Kidney (tissue), 14 donors: ENCODE data around the gene POU2F1. TPM values are rescaled to one million over a fixed set of nuclear protein-coding genes. Genes with fewer than 3 reads are reported as not detected.

Source experiments
- DNase-seq, 5 donors: peaks; one replicate each; pipeline ENCODE4 v3.0.0-alpha.2; 2013 to 2020
- FAIRE-seq: peaks from 2 replicates; lab custom pipeline; 2012; peaks lifted over from hg19 to GRCh38; lab: Jason Lieb, UNC
- H3K27ac ChIP-seq, 2 donors: one replicate each; pipeline ENCODE4 v1.7.0; 2013; ENCODE audit warnings: low read depth in 2 of 2, low read length in 2 of 2, inconsistent platforms in 1 of 2
- H3K27me3 ChIP-seq: one replicate; pipeline ENCODE4 v1.7.1; 2013; ENCODE audit warnings: low read length, inconsistent platforms; ENCODE audit not compliant: control insufficient read depth, insufficient read depth
- H3K36me3 ChIP-seq, 3 donors: one replicate each; pipeline versions ENCODE4 v1.7.0 to v1.7.1; 2013; ENCODE audit warnings: low read length in 3 of 3, control low read depth in 1 of 3, inconsistent platforms in 1 of 3; ENCODE audit not compliant: insufficient read depth in 3 of 3, control insufficient read depth in 2 of 3
- H3K4me1 ChIP-seq, 3 donors: one replicate each; pipeline versions ENCODE4 v1.7.0 to v1.7.1; 2013; ENCODE audit warnings: low read length in 3 of 3, inconsistent platforms in 1 of 3, low read depth in 1 of 3; ENCODE audit not compliant: control insufficient read depth in 2 of 3, insufficient read depth in 2 of 3
- H3K4me3 ChIP-seq, 3 donors: one replicate each; pipeline versions ENCODE4 v1.7.0 to v1.8.1; 2013; ENCODE audit warnings: low read length in 3 of 3, control low read depth in 1 of 3, inconsistent platforms in 1 of 3
- H3K9ac ChIP-seq, 3 donors: one replicate each; pipeline versions ENCODE4 v1.7.0 to v1.7.1; 2013; ENCODE audit warnings: low read length in 3 of 3, control low read depth in 1 of 3, inconsistent platforms in 1 of 3
- H3K9me3 ChIP-seq, 3 donors: one replicate each; pipeline versions ENCODE4 v1.7.0 to v1.7.1; 2013; ENCODE audit warnings: low read length in 3 of 3, control low read depth in 1 of 3, inconsistent platforms in 1 of 3; ENCODE audit not compliant: control insufficient read depth in 2 of 3, insufficient read depth in 1 of 3
- intact Hi-C: fragments of 100-400 bp; cut with DNase I; formaldehyde crosslinking; loops from one replicate; pipeline ENCODE4 v1.11.1; 2022
- polyA plus RNA-seq: library from polyadenylated mRNA; stranded (reverse); fragments of 350-450 nt; fragmentation: Illumina TruSeq; extraction: RNeasy Lipid Tissue Mini Kit (QIAGEN cat#74804); gene quantifications from one replicate; pipeline ENCODE4 v1.2.3, GENCODE V29; 2014; ENCODE audit warnings: low read depth, low replicate concordance; ENCODE audit not compliant: insufficient read depth
- total RNA-seq: library from RNA; stranded (reverse); fragmentation: NEBNext Ultra II Directional; extraction: Animal tissue kit (Norgen Biotek cat#: 25700); gene quantifications from one replicate; pipeline ENCODE4 v1.2.1, GENCODE V29; 2021
- TF ChIP-seq, protein P1 (sequence below): IDR thresholded peaks from 3 replicates; pipeline ENCODE4 v1.5.1; 2012; ENCODE audit warnings: mild to moderate bottlenecking, moderate library complexity, borderline replicate concordance; ENCODE audit not compliant: insufficient read depth; ENCODE audit errors: extremely low read depth
- donor health status: control.
- donor health status: control.
- donor health status: control.
- donor health status: control.
- donor health status: control.
- donor health status: DM: yes; HTN: yes; CAD: no.
- donor health status: Normal renal cell carcinoma (clear cell type).

The POU2F1 gene
- total and polyA plus RNA-seq, 2 donors from 2014 or later = 1.9 to 25.2 TPM

DNA sequence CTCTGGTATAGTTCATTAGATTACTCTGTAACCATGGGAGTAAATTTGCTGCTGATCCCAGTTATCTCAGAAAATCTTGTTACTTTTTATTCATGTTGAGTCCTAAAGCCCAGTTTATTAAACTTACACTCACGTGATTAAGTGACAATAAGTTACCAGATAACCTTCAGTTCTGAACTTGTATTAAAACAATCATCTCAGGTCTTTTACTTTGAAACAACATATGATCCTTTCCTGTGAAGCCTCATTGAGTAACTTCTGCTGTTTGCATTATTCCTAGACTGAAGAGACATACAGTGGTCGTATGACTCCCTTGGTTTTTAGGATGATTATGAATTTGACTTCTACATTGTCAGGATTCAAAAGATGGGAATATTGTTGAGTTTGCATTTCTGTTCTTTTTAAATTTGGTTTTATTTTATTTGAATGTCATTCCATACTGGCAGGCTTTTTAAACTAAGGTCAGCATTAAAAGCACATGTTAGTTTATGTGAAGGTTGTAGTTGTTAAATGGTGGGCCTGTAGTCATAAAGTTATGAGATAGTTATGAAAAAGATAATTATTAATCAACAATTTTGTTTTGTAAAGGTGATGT, 179.8 kb downstream of the POU2F1 start:
- TF ChIP-seq, protein P1, sequence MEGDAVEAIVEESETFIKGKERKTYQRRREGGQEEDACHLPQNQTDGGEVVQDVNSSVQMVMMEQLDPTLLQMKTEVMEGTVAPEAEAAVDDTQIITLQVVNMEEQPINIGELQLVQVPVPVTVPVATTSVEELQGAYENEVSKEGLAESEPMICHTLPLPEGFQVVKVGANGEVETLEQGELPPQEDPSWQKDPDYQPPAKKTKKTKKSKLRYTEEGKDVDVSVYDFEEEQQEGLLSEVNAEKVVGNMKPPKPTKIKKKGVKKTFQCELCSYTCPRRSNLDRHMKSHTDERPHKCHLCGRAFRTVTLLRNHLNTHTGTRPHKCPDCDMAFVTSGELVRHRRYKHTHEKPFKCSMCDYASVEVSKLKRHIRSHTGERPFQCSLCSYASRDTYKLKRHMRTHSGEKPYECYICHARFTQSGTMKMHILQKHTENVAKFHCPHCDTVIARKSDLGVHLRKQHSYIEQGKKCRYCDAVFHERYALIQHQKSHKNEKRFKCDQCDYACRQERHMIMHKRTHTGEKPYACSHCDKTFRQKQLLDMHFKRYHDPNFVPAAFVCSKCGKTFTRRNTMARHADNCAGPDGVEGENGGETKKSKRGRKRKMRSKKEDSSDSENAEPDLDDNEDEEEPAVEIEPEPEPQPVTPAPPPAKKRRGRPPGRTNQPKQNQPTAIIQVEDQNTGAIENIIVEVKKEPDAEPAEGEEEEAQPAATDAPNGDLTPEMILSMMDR = no peak
- FAIRE-seq (no peak), DNase-seq (no peak)
- intact Hi-C loops = no loop called here
- H3K27ac ChIP-seq = no peak overlapping the region
- H3K9ac ChIP-seq = no peak overlapping the region
- no peaks in the 10 kb centered on the region for H3K4me1 ChIP-seq
- no peaks in the 10 kb centered on the region for H3K27me3 ChIP-seq
- H3K4me3 ChIP-seq = no peak overlapping the region
- H3K36me3 ChIP-seq = peaks cover 3 to 8% (median 5%) of the 10 kb centered on the region in 3 donors
- H3K9me3 ChIP-seq = no peaks in the 10 kb centered on the region

DNA sequence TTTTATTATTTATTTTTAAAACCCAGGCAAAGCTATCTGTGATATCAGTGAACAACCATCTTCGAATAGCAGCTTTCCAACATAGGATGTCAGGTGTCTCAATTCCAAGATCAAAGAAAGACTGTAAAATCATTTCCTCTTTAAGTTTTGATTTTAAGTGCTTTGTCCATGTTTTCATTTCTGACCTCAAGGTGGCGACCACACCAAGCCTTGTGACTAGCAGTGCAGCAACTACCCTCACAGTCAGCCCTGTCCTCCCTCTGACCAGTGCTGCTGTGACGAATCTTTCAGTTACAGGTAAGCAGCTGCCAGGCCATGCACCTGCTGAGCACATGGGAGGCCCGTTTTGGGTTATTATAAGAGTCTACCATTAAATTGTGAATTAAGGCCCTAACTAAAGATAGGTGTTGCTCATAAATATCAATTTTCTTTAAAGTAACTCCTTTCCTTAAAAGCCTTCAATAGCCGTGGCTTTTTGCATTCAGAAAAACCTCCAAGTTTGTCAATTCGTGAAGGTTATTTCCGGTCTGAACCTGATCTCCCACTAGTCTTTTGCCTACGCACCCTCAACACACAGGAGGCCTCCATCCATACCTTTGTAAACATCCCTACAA, 180.7 kb downstream of the POU2F1 start:
- H3K4me1 ChIP-seq = no peaks in the 10 kb centered on the region
- H3K27ac ChIP-seq = no peak overlapping the region
- TF ChIP-seq, protein P1 = peak; percentile 59
- DNase-seq (peak in 4 of 5 donors; percentile 50 to 73 (median 62)), FAIRE-seq (no peak)
- intact Hi-C loops = no loop called here
- no peaks in the 10 kb centered on the region for H3K9me3 ChIP-seq
- H3K4me3 ChIP-seq = no peak overlapping the region
- peaks cover 4 to 11% (median 7%) of the 10 kb centered on the region in 3 donors for H3K36me3 ChIP-seq
- no peak overlapping the region for H3K9ac ChIP-seq
- H3K27me3 ChIP-seq = no peaks in the 10 kb centered on the region

DNA sequence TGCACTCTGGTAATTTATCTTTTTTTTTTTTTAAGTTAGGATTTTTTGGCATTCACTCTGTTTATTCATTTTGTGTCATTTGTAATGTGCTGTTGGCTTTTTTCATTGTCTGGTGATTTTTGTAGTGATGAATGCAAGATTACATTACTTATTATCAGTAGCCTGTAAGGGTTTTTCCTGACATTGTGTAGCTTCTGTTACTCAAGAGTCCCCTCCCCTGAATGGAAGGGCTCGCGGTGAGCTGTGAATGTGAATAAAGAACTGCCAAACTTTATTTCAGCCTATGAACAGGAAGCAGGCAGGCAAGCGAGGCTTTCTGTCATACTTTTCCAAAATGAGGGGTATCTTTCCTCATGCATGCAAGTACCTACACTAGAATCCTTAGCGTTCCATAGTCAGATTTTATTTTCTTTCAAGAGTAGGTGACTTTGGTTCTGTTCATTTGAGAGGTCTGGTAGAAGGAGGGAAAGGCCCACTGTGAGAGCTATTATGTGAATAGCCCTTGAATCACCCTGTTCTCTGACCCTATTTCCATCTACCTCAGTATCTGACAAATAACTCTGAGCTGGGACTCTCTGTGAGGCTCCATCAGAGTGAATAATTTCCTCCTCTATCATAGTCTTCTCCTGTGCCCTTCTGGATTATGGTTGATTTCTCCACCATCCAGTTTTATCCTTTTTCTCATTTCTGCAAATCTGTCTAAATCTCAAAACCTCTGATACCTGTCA, 183.6 kb downstream of the POU2F1 start:
- no peak for FAIRE-seq
- H3K9me3 ChIP-seq = no peaks in the 10 kb centered on the region
- no peaks in the 10 kb centered on the region for H3K4me1 ChIP-seq
- H3K36me3 ChIP-seq = peaks cover 2 to 5% (median 4%) of the 10 kb centered on the region in 3 donors
- H3K27ac ChIP-seq = no peak overlapping the region
- no peak overlapping the region for H3K4me3 ChIP-seq
- TF ChIP-seq, protein P1 = no peak
- intact Hi-C loops = no loop called here
- no peak overlapping the region for H3K9ac ChIP-seq
- peak in 1 of 5 donors; percentile 13 for DNase-seq
- no peaks in the 10 kb centered on the region for H3K27me3 ChIP-seq
